Non-pigmented ciliary epithelial cell (primary cell): ENCODE results near the gene ARL6IP4.

Experiments used
- DNase-seq: peaks from one replicate; pipeline ENCODE4 v3.0.0-alpha.2; 2010; ENCODE audit warnings: low read depth

ARL6IP4 gene

DNA sequence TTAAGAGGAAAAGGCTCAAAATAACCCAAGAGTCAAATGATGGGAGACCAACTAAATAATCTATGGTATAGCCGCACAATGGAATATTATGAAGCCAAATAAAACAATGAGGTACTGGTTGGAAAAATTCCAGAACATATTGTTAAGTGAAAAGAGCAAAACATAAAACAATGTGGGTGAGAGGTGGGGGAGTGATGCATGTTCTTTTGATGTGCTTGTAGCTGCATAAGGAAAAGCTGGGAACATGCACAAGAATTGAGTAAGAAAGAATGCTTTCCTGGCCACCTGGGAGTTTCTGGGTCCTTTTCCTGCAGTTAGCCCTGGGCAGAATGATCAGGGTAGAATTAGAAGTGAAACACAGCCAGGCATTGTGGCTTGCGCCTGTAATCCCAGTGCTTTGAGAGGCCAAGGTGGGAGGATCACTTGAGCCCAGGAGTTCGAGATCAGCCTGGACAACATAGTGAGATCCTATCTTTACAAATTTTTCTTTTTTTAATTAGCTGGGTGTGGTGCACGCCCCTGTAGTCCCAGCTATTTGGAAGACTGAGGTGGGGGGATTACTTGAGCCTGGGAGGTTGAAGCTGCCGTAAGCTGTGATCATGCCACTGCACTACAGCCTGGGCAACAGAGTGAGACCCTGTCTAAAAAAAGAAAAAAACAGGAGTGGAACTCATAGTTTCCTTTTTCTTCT, 22.1 kb upstream of the ARL6IP4 start:
- DNase-seq, result no peak

GRCh38 chr12:122959566-122960192, 20.8 kb upstream of the ARL6IP4 start:
- no peak for DNase-seq

GRCh38 chr12:122960193-122960569, 20.3 kb upstream of the ARL6IP4 start:
- no peak for DNase-seq

DNA sequence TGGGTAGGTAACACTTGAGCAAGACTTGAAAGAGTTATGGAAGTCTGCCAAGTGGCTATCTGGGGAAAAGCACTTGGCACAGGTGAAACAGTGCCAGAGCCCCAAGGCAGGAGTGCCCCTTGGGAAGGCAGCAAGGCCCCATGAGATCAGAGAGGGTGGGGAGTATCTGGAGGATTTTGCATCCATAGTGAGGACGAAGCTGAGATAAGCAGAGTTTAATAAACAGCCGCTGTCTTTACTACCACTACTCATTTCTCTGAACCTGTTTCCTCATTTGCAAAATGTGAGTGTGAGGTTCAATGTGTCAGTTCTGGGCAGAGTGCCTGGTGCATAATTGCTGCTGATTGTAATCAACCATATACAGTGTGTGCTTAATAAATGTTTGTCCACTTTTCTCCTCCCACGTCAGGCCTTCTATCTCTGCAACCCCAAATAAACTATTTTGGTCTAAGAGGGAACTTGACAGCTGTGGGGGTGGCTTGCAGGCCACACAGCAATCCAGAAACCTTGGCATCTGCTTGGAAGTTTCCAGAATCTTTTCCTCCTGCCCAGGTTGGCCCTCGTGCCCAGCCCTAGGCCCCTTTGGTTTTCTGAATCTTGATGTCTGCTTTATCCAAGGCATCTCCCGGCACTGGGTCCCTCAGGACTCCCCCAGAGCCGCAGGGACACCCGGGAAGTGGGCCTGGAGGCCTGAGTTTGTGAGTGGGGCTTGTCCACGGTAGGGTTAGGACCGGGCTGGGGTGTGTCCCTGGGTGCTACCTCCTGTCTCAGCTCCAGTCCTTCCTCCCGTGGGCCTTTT, 18.8 kb upstream of the ARL6IP4 start:
- DNase-seq, result no peak

DNA sequence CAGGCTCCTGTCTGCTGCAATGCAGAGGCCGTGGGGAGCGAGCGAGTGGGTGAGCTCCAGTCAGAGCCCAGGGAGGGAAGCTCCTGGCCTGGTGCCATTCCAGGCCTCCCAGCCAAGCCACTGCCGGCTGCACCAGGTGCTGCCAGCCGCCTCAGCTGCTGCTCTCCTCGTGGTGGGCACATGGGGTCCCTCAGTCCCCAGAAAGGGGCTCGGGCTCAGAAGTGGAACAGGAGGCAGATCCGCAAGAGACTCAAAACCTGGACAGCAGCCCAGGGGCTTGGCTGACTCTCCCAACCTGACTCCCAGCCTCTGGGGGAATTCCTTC, 16.6 kb upstream of the ARL6IP4 start:
- no peak for DNase-seq

DNA sequence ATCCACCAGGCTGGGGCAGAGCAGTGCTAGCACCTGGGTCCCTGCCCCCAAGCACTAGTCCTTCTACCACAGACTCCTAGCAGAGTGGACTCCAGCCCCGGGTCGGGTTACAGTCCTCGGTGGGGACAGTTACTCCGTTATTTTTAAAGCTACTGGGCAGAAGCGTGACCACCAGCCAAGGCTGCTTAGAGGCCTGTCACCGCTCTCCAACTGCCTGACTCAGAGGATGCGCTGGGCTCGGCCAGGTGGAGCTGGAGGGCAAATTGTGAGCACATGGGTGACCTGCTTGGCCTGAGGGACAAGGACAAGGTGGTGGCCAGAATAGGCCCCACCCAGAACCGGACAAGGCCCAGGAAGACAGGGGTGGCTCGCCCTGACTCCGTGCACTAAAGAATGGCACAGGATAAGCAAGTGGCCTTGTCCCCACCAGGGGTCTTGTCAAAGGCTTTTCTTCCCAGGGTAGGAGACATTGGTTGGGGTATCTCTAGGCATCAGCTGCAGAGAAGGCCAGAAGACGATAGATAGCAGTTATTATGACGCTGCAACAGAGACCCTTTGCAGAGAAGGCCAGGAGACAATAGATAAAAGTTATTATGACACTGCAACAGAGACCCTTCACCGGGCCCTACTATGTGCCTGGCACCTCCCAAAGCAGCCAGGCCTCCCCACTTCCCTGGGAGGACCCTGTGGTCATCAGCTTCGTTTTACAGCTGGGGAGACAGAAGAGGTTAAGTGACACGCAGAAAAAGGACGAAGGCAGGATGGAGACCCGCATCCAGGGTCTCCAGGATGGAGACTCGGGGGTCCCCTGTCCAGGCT, 15.8 kb upstream of the ARL6IP4 start:
- DNase-seq, result no peak

GRCh38 chr12:122965321-122965751, 15.1 kb upstream of the ARL6IP4 start:
- no peak for DNase-seq

DNA sequence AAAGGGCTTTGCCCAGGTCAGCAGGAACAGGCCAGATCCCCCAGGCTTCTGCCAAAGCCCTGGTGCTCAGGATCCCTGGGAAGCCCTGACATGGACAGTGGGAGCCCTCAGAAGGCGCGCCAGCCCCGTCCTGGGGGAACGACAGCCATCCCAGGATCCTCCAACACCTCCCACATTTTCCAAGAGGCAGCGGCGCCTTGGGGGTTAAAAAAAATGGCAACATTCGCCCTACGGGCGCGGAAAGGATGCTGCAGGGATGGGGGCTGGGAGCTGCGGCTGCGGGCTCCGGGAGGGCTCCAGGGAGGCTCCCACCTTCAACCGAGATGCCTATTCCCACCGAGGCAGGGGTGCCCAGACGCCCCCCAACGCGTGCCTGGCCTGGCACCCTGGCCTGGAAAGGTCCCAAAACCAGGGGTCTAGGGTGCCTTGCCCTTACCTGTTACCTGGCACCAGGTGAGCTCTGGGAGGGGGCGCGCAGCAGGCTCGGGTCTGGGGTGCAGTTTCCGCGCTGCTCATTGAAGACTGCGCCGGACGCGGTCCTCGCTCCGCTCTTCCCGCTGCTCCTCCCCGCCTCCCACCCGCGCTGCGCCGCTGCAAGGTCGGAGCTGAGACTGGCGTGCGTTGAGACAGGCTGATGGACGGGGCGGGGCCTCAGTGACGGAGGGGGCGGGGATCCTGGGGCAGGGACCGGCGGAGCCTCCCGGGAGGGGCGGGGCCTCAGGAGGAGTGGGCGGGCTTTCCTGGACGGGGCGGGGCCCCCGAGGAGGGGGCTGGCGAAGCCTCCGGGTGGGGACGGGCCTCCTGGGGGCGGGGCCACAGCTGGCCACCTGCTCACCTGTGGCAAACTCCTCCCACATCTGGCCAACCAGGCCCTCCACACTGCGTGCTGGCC, 14.4 kb upstream of the ARL6IP4 start, which contains the start of gene ABCB9:
Gene ABCB9 (minus strand): TSS at position 613 of the 892 bp plus-strand sequence. CDS start 6,228 bp downstream, outside the sequence.
- peak; percentile 52 for DNase-seq

DNA sequence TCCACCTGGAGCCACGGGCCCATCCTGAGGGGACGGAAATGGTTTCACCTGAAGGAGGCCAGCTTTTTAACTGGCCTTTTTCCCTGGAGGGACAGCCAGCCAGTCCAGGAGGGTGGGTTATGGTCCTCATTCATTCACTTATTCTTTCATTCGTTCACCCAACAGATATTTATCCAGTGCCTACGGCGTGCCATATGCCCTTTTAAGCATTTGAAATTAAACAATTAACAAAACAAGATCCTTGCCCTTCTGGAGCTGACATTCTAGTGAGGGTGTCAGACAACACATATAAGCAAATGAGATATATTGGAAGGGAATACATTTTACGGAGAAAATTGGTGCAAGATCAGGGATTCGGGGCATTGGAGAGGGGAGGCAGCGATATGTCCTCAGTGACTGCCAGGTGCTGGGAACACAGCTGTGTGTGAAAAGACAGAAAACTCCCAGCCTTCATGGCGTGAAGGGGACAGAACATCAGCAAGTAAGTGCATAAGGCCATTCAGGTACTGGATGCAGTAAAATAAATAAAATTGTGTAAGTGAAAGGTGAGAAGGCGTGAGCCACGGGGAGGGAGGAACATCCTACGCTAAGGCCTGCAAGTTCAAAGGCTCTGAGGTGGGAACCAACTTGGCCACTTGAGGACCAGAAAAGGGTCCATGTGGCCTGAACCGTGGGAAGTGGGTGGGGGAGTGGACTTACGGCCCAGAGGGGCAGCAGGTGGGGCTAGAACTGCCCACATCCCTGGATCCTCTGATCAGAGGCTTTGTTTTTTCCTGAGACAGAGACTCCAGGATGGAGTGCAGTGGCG, 13.5 kb upstream of the ARL6IP4 start:
- DNase-seq, result no peak

GRCh38 chr12:122968104-122968503, 12.4 kb upstream of the ARL6IP4 start:
- no peak for DNase-seq

- DNase-seq, result no peak
These were observed 10.8 kb upstream of the ARL6IP4 start for GRCh38 chr12:122969676-122970075.

- DNase-seq, result peak; percentile 92
These were observed 6.1 kb upstream of the ARL6IP4 start for GRCh38 chr12:122974274-122974891.

GRCh38 chr12:122974892-122975789, 5.3 kb upstream of the ARL6IP4 start, which contains the start of gene OGFOD2:
OGFOD2 (plus strand) TSS chr12:122975244; CDS start chr12:122975252, 8 bp downstream.
- DNase-seq, result peak; percentile 48

GRCh38 chr12:122975790-122976647, 4.5 kb upstream of the ARL6IP4 start:
- DNase-seq, result no peak

- no peak for DNase-seq
These were observed 3.9 kb upstream of the ARL6IP4 start for GRCh38 chr12:122976648-122976975.

GRCh38 chr12:122977153-122977552, 3.3 kb upstream of the ARL6IP4 start:
- no peak for DNase-seq

DNA sequence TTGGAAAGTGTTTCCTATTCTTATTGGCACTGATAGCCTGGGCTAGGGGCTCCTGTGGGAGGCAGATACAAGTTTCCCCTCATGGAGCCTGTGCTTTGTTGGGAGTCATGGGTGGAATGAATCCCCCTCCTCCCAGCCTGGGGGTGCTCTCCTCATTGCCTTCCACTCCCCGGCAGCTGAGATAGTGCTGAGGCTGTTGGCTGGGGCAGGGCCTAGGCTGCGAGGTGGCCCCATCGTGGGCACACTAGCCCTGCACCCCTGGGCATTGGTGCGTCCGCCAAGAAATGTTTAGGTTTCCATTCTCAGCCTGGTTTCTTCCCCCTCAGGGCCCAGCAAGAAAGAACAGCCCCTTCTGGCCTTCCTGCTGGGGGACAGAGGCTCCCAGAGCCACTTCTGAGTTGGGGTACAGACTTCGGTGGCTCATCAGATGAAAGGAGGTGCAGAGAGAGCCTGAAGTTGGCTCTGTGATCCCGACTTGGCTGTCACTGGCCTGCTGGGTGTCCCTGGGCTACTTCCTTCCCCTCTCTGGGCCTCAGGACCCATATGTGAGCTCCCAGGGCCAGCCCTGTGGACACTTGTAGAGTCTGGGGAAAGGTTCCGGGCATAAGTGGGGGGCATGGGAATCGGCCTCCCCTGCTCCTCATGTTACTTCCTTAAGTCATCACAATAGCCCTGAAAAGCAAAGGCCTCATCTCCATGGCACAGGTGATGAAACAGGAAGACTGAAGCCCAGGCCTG, 2.7 kb upstream of the ARL6IP4 start:
- no peak for DNase-seq
